Measurements from ENCODE around the gene TRPC3.
A peak's percentile ranks its signal among the peaks of the same experiment; 100 is the strongest.
"Not testable (repeated sequence)": the region's sequence is repeated elsewhere in the genome, so short reads cannot be mapped to it uniquely, and the experiment has no call there.

Gene TRPC3

GRCh38 chr4:121946644-121947043, 5.2 kb downstream of the TRPC3 start:
- no peak for DNase-seq (ENCODE audit: low read depth)

- DNase-seq (ENCODE audit: low read depth), result no peak
Observed at GRCh38 chr4:121943941-121944340, 7.9 kb downstream of the TRPC3 start.

GRCh38 chr4:121939690-121940089, 12.2 kb downstream of the TRPC3 start:
- no peak for DNase-seq (ENCODE audit: low read depth)

GRCh38 chr4:121938282-121939092, 13.4 kb downstream of the TRPC3 start:
- DNase-seq (ENCODE audit: low read depth), result no peak

GRCh38 chr4:121936101-121936500, 15.8 kb downstream of the TRPC3 start:
- no peak for DNase-seq (ENCODE audit: low read depth)

GRCh38 chr4:121934635-121935034, 17.2 kb downstream of the TRPC3 start:
- no peak for DNase-seq (ENCODE audit: low read depth)

GRCh38 chr4:121932212-121932974, 19.5 kb downstream of the TRPC3 start:
- DNase-seq (ENCODE audit: low read depth), result no peak

- no peak for DNase-seq (ENCODE audit: low read depth)
Observed at GRCh38 chr4:121930304-121930703, 21.6 kb downstream of the TRPC3 start.

- no peak for DNase-seq (ENCODE audit: low read depth)
Observed at GRCh38 chr4:121927948-121928347, 23.9 kb downstream of the TRPC3 start.

GRCh38 chr4:121926490-121926889, 25.4 kb downstream of the TRPC3 start:
- not testable (repeated sequence) for DNase-seq (ENCODE audit: low read depth)

- no peak for DNase-seq (ENCODE audit: low read depth)
Observed at GRCh38 chr4:121923306-121923705, 28.6 kb downstream of the TRPC3 start.

GRCh38 chr4:121913667-121914066, 38.2 kb downstream of the TRPC3 start:
- no peak for DNase-seq (ENCODE audit: low read depth)

GRCh38 chr4:121908346-121908745, 43.5 kb downstream of the TRPC3 start:
- no peak for DNase-seq (ENCODE audit: low read depth)

GRCh38 chr4:121900132-121900983, 51.5 kb downstream of the TRPC3 start:
- peak; percentile 51 for DNase-seq (ENCODE audit: low read depth)

GRCh38 chr4:121898150-121898549, 53.7 kb downstream of the TRPC3 start:
- no peak for DNase-seq (ENCODE audit: low read depth)

GRCh38 chr4:121888134-121888533, 63.7 kb downstream of the TRPC3 start:
- no peak for DNase-seq (ENCODE audit: low read depth)

- DNase-seq (ENCODE audit: low read depth), result no peak
Observed at GRCh38 chr4:121885115-121885514, 66.7 kb downstream of the TRPC3 start.

- no peak for DNase-seq (ENCODE audit: low read depth)
Observed at GRCh38 chr4:121881158-121881557, 70.7 kb downstream of the TRPC3 start.

GRCh38 chr4:121879135-121879534, 72.7 kb downstream of the TRPC3 start:
- no peak for DNase-seq (ENCODE audit: low read depth)

- DNase-seq (ENCODE audit: low read depth), result no peak
Observed at GRCh38 chr4:121877041-121877773, 74.7 kb downstream of the TRPC3 start.

- DNase-seq (ENCODE audit: low read depth), result no peak
Observed at GRCh38 chr4:121876070-121876469, 75.8 kb downstream of the TRPC3 start.

- DNase-seq (ENCODE audit: low read depth), result no peak
Observed at GRCh38 chr4:121875652-121876051, 76.2 kb downstream of the TRPC3 start.

Data from fibroblast of the conjunctiva (primary cell).